GM18873 (cell line): ENCODE data around the gene ETDB.
"Not testable (repeated sequence)": the region's sequence is repeated elsewhere in the genome, so short reads cannot be mapped to it uniquely, and the experiment has no call there.

ENCODE experiments used
- ATAC-seq: cut with Tn5 transposase; IDR thresholded peaks from one replicate; pipeline ENCODE4 v1.9.1; 2021; ENCODE audit warnings: mild to moderate bottlenecking, moderate library complexity, moderate number of reproducible peaks; ENCODE audit not compliant: unreplicated experiment, low FRiP score

The ETDB gene

GRCh38 chrX:135120056-135120576 lies at the start of gene ETDB:
Gene ETDB (minus strand): TSS chrX:135120526. CDS start chrX:135119261, 1,265 bp downstream.
- not testable (repeated sequence) for ATAC-seq

DNA sequence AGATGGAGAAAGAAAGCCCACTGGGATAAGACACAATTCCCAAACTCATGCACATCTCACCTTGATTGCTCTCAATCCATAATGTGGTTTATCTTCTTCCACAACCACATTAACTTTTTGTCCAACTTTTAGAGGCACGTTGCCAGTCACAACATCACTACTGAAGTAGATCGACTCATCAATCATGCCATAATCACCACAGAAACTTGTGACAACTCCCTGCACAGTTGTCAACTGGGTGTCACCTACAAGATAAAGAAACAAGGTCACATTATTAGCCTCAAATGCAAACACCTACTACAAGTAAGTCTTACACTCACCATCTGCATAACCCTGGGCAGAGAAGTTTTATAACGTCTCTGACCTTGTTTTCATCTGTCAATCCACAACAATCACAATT lies 49.2 kb upstream of the ETDB start:
- ATAC-seq, result not testable (repeated sequence)

DNA sequence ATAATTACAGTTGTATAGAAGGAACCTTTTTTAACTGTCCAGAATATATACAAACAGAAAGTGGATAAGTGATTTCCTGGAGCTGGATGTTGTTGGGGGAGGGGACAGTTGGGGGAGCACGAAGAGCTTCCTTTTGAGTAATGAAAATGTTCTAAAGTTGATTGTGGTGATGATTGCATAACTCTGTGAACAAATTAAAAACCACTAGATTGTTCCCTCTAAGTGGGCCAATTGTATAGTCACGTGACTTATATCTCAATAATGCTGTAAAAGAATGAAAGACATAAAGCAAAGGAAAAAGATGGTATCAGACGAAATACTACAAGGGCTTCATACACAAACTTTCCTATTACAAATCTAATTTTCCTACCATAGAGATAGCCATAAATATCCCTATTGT lies 48.2 kb upstream of the ETDB start:
- no peak for ATAC-seq

DNA sequence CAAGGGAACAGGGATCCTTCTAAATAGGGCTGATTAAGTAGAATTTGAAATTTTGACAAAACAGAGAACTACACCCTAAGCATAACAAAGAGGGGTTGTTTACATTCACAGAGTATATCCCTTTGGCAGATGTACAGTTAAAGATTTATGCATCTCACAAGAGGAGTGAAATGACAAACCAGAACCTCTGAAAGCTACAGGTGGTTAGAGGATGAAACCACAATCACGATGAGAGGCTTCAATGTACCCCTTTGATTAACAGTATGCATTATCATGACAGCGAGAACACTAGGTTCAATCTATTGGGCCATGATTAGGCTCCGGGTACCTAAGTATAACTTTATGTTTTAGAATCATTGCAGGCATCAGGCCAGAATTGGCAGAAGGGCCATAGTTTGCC lies 34.4 kb upstream of the ETDB start:
- not testable (repeated sequence) for ATAC-seq

DNA sequence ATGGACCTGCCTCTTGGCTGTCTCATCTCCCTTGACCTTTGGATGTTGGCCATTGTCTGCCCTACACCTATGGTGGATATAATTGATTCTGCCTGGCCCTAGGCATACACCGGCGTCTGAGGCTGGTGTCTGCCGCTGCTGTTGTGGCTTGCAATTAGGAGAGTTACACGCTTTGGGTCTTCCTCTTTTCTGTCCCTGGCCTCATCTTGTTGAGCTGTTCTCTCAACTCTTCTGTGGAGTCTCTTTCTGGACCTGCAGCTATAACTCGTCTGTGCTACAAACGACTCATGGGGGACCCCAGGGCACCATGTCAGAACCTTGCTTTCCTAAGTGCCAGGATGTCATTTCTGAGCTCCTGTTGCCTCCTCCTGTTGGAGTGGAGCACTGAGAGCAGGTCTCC lies 5.8 kb upstream of the ETDB start:
- ATAC-seq, result not testable (repeated sequence)

DNA sequence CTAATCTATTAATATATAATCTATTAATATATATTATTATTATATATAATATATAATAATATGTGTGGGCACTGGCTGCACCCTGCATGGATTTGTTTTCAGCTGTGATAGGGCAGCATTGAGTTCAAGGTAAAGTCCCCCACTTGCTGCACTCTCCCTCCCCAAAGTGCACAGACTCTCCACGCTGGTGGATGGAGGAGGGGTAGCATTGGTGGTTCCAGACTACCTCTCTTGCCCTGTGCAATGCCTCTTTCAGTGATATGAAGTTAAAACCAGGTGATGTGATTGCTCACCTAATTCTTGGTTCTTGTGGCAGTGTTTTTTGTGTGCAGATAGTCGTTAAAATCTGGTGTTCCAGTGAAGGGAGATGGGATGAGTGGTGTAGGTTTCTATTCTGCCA lies 4.3 kb downstream of the ETDB start:
- ATAC-seq, result not testable (repeated sequence)

DNA sequence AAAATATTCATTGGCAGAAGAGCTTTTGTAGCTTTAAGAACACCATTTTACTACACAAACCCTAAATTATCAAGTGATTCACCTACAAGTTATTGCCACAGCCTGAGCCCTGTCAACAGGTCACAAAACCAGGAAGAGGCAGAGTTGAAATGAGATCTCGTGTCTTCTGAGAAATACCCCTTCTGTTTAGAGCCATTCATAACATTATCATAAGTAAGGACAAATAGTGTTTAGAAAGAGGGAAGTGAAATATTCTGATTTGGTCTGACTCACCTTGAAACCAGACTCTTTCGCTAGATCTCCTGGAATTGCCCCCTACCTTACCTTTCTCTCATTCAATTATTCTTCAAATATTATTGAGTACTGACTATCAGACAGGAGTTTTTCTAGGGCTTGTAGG lies 5.9 kb downstream of the ETDB start:
- ATAC-seq, result peak; percentile 97

GRCh38 chrX:135112743-135113142 lies 7.6 kb downstream of the ETDB start:
- ATAC-seq, result no peak

GRCh38 chrX:135112096-135112729 lies 8.1 kb downstream of the ETDB start:
- no peak for ATAC-seq

GRCh38 chrX:135109554-135109953 lies 10.8 kb downstream of the ETDB start:
- ATAC-seq, result no peak

DNA sequence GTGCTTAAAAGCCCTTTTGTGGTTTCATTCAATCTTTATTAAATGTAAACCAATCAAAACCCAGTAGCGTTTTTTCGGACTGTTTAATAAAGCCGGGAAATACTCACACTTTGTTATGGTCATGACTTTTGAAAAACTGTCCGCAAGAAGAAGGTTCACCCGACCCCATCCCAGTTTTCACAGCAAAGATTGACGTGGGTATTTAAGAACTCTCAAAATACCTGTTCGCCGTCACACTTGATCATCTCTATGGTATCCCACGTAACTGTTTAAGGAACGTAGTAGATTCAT lies 20.9 kb downstream of the ETDB start:
- no peak for ATAC-seq

GRCh38 chrX:135097196-135097744 lies 23.1 kb downstream of the ETDB start:
- ATAC-seq, result not testable (repeated sequence)

GRCh38 chrX:135095715-135096114 lies 24.6 kb downstream of the ETDB start:
- no peak for ATAC-seq

DNA sequence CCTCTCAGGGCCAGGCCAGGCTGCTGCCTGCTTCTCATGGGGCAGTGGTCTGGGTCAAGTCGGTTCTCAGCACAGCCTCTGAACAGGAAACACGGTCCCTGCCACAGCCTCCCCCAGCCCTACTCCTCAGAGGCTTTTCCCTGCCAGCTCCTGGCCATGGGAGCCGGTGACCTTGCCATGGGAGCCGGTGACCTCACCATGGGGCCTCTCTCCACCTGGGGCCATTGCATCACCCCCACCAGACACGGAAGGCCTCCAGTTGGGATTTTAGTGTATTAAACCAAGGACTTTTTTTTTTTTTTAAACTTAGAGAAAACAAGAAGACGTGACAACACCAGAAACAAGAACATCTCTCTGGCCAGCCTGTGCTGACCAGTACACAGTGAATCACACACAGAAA lies 25.6 kb downstream of the ETDB start:
- ATAC-seq, result no peak

GRCh38 chrX:135089126-135089525 lies 31.2 kb downstream of the ETDB start:
- no peak for ATAC-seq

GRCh38 chrX:135087867-135088266 lies 32.5 kb downstream of the ETDB start:
- ATAC-seq, result no peak

DNA sequence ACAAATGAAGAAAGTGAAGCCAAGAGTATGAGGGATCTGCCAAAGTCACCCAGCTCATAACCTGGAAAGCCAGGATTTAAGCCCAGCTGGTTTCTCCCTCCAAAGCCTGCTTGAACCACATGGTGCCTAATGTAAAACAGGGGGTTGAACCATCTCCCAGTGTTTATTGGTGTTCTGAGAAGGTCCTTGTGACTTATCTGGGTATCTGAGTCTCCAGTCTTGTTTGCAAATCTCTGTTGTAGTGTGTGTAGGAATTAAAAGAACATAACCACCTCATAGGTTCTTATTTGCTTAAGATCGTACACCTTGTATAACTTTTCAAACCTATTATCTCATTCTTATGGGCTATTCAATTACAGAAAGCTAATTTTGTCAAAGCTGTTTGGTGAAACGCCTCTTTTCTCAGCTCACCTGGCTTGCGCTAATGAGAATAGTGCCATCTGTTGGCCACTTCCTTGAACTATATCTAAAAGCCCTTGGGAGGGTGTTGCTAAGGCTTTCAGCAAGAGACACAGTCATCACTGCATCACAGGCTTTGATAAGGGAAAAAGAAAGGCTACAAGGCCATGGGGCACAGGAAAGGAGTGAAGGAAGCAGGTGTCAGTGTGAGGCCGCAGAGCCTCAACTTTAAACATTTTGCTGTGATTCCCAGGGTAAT lies 34.0 kb downstream of the ETDB start:
- peak; percentile 88 for ATAC-seq

DNA sequence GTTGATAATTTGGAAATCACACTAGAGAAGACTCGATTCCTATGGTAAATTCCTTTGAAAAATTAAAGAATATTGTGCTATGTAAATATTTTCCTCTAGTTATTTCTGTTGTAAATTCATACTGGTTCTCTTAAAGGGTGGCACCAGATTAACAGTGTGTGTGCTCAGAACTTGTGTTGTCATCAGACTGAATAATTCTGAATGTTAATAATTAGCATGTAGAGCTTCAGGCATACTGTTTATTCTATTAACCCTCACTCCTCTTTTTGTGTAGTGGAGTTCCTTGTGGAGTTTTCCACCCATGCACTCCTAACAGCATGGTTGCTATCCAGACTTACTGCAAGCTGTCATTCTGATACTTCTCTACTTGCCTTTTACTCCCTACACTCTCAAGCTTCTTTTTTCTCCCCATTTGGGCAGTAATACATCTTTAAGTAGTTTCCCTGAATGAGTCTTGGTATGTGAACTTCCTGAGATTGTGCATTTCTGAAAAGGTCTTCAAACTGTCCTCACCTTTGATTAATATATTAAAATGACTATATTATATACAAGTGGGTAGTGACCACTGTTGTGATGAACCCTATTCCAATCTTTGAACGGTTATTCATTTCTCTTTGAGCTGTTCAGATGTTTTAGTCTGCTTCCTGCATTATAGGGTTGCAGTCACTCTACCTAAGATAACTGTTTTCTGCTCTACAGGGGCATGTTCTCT lies 38.5 kb downstream of the ETDB start:
- ATAC-seq, result no peak
